Measurements from ENCODE around the gene NUDT16L1. TPM values are rescaled to one million over a fixed set of nuclear protein-coding genes. Genes with fewer than 3 reads are reported as not detected.

NUDT16L1 gene
- total and polyA plus RNA-seq, 9 of the 15 experiments (the other 6 are each of a cell fraction or from before 2014, with no cell fraction given): 1.4 to 37.6 (median 13.7) TPM

GRCh38 chr16:4685776-4686496 lies 7.4 kb upstream of the NUDT16L1 start (continued):
- TF ChIP-seq, protein P1, sequence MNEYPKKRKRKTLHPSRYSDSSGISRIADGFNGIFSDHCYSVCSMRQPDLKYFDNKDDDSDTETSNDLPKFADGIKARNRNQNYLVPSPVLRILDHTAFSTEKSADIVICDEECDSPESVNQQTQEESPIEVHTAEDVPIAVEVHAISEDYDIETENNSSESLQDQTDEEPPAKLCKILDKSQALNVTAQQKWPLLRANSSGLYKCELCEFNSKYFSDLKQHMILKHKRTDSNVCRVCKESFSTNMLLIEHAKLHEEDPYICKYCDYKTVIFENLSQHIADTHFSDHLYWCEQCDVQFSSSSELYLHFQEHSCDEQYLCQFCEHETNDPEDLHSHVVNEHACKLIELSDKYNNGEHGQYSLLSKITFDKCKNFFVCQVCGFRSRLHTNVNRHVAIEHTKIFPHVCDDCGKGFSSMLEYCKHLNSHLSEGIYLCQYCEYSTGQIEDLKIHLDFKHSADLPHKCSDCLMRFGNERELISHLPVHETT (CRISPR knock-in tag; conservative IDR thresholded peaks at IDR 0.05 in 1 of 2, IDR thresholded peaks at IDR 0.05 in 1 of 2): no peak
- TF ChIP-seq NUFIP1 (IDR thresholded peaks at IDR 0.05; ENCODE audit: partially characterized antibody) (no peak), RBM25 (IDR thresholded peaks at IDR 0.05; ENCODE audit: low read depth, low read length, severe bottlenecking) (no peak), RHOXF2B (CRISPR knock-in tag; conservative IDR thresholded peaks at IDR 0.05) (no peak), GTF2A2 (tag; IDR thresholded peaks at IDR 0.05) (no peak), BMI1 (IDR thresholded peaks at IDR 0.05; ENCODE audit: low read length) (no peak), KLF13 (tag; IDR thresholded peaks at IDR 0.05; ENCODE audit: borderline replicate concordance, low read depth) (no peak), TOE1 (IDR thresholded peaks at IDR 0.05; ENCODE audit: borderline replicate concordance) (no peak), TOE1 (CRISPR knock-in tag; IDR thresholded peaks at IDR 0.05; ENCODE audit: borderline replicate concordance, low read depth) (no peak), MEF2D (tag; conservative IDR thresholded peaks at IDR 0.05; ENCODE audit: low read depth) (no peak)
